Measurements from ENCODE around the gene HMCN2.

Gene HMCN2

GRCh38 chr9:130323051-130323745, 57.6 kb downstream of the HMCN2 start:
- Histone ChIP-seq H3K9ac (ENCODE audit: low read depth, low read length, poor library complexity, severe bottlenecking) (no peak overlapping the region), H3K4me1 (ENCODE audit: insufficient read depth, low read length, poor library complexity, severe bottlenecking) (no peaks in the 10 kb centered on the region), H3K27me3 (ENCODE audit: insufficient read depth, low read length, poor library complexity, severe bottlenecking) (no peaks in the 10 kb centered on the region), H3K36me3 (ENCODE audit: insufficient read depth, low read length) (no peaks in the 10 kb centered on the region), H3K9me2 (replicated peaks; ENCODE audit: low read depth, low read length) (no peaks in the 10 kb centered on the region), H3K79me2 (ENCODE audit: insufficient read depth, low read length) (no peaks in the 10 kb centered on the region), H3K4me3 (ENCODE audit: low read length, poor library complexity, severe bottlenecking) (no peak overlapping the region), H2AFZ (ENCODE audit: low read length) (no peak overlapping the region), H3K9me3 (ENCODE audit: insufficient read depth, low read depth, low read length) (no peaks in the 10 kb centered on the region), H4K20me1 (ENCODE audit: insufficient read depth, low read length, poor library complexity, severe bottlenecking) (no peaks in the 10 kb centered on the region), H3K4me2 (ENCODE audit: low read depth, low read length, poor library complexity, severe bottlenecking) (no peak overlapping the region), H3F3A (ENCODE audit: low read depth) (no peaks in the 10 kb centered on the region)
- TF ChIP-seq EZH2phosphoT487 (IDR thresholded peaks at IDR 0.05; ENCODE audit: borderline replicate concordance) (no peak), CTCF (conservative IDR thresholded peaks at IDR 0.05; ENCODE audit: low read length) (no peak)

- no peaks in the 10 kb centered on the region for H3K27me3 ChIP-seq (ENCODE audit: insufficient read depth, low read length, poor library complexity, severe bottlenecking)
Observed at GRCh38 chr9:130325921-130326320, 60.4 kb downstream of the HMCN2 start.

GRCh38 chr9:130327070-130327780, 61.7 kb downstream of the HMCN2 start:
- Histone ChIP-seq H3K36me3 (ENCODE audit: insufficient read depth, low read length) (no peaks in the 10 kb centered on the region), H4K20me1 (ENCODE audit: insufficient read depth, low read length, poor library complexity, severe bottlenecking) (no peaks in the 10 kb centered on the region), H3K9me3 (ENCODE audit: insufficient read depth, low read depth, low read length) (no peaks in the 10 kb centered on the region), H3K4me1 (ENCODE audit: insufficient read depth, low read length, poor library complexity, severe bottlenecking) (no peaks in the 10 kb centered on the region), H2AFZ (ENCODE audit: low read length) (no peak overlapping the region), H3K4me2 (ENCODE audit: low read depth, low read length, poor library complexity, severe bottlenecking) (no peak overlapping the region), H3K4me3 (ENCODE audit: low read length, poor library complexity, severe bottlenecking) (no peak overlapping the region), H3K27me3 (ENCODE audit: insufficient read depth, low read length, poor library complexity, severe bottlenecking) (no peaks in the 10 kb centered on the region), H3F3A (ENCODE audit: low read depth) (no peaks in the 10 kb centered on the region), H3K79me2 (ENCODE audit: insufficient read depth, low read length) (no peaks in the 10 kb centered on the region), H3K9ac (ENCODE audit: low read depth, low read length, poor library complexity, severe bottlenecking) (no peak overlapping the region), H3K9me2 (replicated peaks; ENCODE audit: low read depth, low read length) (no peaks in the 10 kb centered on the region)
- TF ChIP-seq EZH2phosphoT487 (IDR thresholded peaks at IDR 0.05; ENCODE audit: borderline replicate concordance) (no peak), CTCF (conservative IDR thresholded peaks at IDR 0.05; ENCODE audit: low read length) (no peak; the same call in 1 of the 2 replicates)

More at GRCh38 chr9:130325921-130326320, 60.4 kb downstream of the HMCN2 start:
- Histone ChIP-seq H2AFZ (ENCODE audit: low read length) (no peak overlapping the region), H3K9ac (ENCODE audit: low read depth, low read length, poor library complexity, severe bottlenecking) (no peak overlapping the region), H3K4me3 (ENCODE audit: low read length, poor library complexity, severe bottlenecking) (no peak overlapping the region), H3F3A (ENCODE audit: low read depth) (no peaks in the 10 kb centered on the region), H4K20me1 (ENCODE audit: insufficient read depth, low read length, poor library complexity, severe bottlenecking) (no peaks in the 10 kb centered on the region), H3K79me2 (ENCODE audit: insufficient read depth, low read length) (no peaks in the 10 kb centered on the region), H3K4me2 (ENCODE audit: low read depth, low read length, poor library complexity, severe bottlenecking) (no peak overlapping the region), H3K4me1 (ENCODE audit: insufficient read depth, low read length, poor library complexity, severe bottlenecking) (no peaks in the 10 kb centered on the region), H3K9me3 (ENCODE audit: insufficient read depth, low read depth, low read length) (no peaks in the 10 kb centered on the region), H3K9me2 (replicated peaks; ENCODE audit: low read depth, low read length) (no peaks in the 10 kb centered on the region), H3K36me3 (ENCODE audit: insufficient read depth, low read length) (no peaks in the 10 kb centered on the region)
- TF ChIP-seq EZH2phosphoT487 (IDR thresholded peaks at IDR 0.05; ENCODE audit: borderline replicate concordance) (no peak), CTCF (conservative IDR thresholded peaks at IDR 0.05; ENCODE audit: low read length) (no peak)
